H1 (cell line): ENCODE results near the gene TFF2. TPM values are rescaled to one million over a fixed set of nuclear protein-coding genes. Genes with fewer than 3 reads are reported as not detected.

Experiments used
- SAP30 ChIP-seq: fragments of 300-600 bp; sonication (generic); IDR thresholded peaks from 2 replicates; pipeline ENCODE4 v1.7.1; 2012; ENCODE audit warnings: low read length, moderate library complexity, mild to moderate bottlenecking, inconsistent platforms; ENCODE audit not compliant: insufficient read depth, insufficient replicate concordance
- SIX5 ChIP-seq: IDR thresholded peaks from 2 replicates; pipeline ENCODE4 v1.6.1; 2011; ENCODE audit warnings: mild to moderate bottlenecking, low read depth, low read length
- SP4 ChIP-seq: IDR thresholded peaks from 2 replicates; pipeline ENCODE4 v1.6.1; 2012; ENCODE audit warnings: low read length, inconsistent platforms
- SRF ChIP-seq: IDR thresholded peaks from 2 replicates; pipeline ENCODE4 v1.6.1; 2011; ENCODE audit warnings: mild to moderate bottlenecking, low read depth, low read length, moderate library complexity
- TAF7 ChIP-seq: optimal IDR thresholded peaks from 2 replicates; pipeline ENCODE3; 2011; ENCODE audit warnings: low read depth, mild to moderate bottlenecking, inconsistent platforms, low read length, moderate library complexity, borderline replicate concordance
- TBP ChIP-seq: IDR thresholded peaks from 2 replicates; pipeline ENCODE4 v1.6.1; 2011; ENCODE audit warnings: low read depth, low read length, improper control_type of control experiment
- polyA plus RNA-seq, 7 experiments: library from polyadenylated mRNA; depleted of rRNA in 3 of 7; stranded (reverse) in 5 of 7; unstranded in 2 of 7; fragments of >200 nt in 5 of 7; fragments of 200-250 nt in 2 of 7; gene quantifications; 1 replicate in 5 of 7; 2 replicates in 1 of 7; 4 replicates in 1 of 7; pipeline versions ENCODE4 v1.2.1 to v1.2.3, GENCODE V29; 2011 to 2013; ENCODE audit warnings: missing spikeins in 2 of 7, mixed read lengths in 2 of 7
- total RNA-seq: library from RNA; stranded (reverse); fragmentation: NEBNext Ultra II Directional; extraction: Animal tissue kit (Norgen Biotek cat#: 25700); gene quantifications from 2 replicates; pipeline ENCODE4 v1.2.1, GENCODE V29; 2021
- TF ChIP-seq, protein P1 (sequence below), 3 experiments: IDR thresholded peaks; 1 replicate in 2 of 3; 2 replicates in 1 of 3; pipeline versions ENCODE4 v1.5.1 to v1.6.1; 2011; ENCODE audit warnings: low read length in 3 of 3, mild to moderate bottlenecking in 3 of 3, inconsistent platforms in 2 of 3, low read depth in 1 of 3, moderate library complexity in 1 of 3; ENCODE audit not compliant: insufficient read depth in 1 of 3; ENCODE audit errors: control extremely low read depth in 1 of 3

The TFF2 gene
- total and polyA plus RNA-seq, 2 of the 8 experiments (the other 6 are each of a cell fraction or from before 2014, with no cell fraction given), result not detected

DNA sequence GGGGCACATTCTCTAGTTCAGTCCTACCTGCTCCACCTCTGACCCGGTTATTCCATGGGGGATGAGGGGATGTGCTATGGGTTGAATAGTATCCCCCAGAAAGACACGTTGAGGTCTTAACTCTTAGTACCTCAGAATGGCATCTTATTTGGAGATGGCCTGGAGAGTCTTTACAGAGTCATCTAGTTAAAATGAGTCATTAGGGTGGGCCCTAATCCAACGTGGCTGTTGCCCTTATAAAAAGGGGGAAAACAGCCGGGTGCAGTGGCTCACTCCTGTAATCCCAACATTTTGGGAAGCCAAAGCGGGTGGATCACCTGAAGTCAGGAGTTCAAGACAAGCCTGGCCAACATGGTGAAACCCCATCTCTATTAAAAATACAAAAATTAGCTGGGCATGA, 39.4 kb upstream of the TFF2 start (continued):
- TF ChIP-seq, protein P1, sequence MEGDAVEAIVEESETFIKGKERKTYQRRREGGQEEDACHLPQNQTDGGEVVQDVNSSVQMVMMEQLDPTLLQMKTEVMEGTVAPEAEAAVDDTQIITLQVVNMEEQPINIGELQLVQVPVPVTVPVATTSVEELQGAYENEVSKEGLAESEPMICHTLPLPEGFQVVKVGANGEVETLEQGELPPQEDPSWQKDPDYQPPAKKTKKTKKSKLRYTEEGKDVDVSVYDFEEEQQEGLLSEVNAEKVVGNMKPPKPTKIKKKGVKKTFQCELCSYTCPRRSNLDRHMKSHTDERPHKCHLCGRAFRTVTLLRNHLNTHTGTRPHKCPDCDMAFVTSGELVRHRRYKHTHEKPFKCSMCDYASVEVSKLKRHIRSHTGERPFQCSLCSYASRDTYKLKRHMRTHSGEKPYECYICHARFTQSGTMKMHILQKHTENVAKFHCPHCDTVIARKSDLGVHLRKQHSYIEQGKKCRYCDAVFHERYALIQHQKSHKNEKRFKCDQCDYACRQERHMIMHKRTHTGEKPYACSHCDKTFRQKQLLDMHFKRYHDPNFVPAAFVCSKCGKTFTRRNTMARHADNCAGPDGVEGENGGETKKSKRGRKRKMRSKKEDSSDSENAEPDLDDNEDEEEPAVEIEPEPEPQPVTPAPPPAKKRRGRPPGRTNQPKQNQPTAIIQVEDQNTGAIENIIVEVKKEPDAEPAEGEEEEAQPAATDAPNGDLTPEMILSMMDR (IDR thresholded peaks at IDR 0.05; ENCODE audit: control extremely low read depth in 1 of 3, insufficient read depth in 1 of 3, low read depth in 1 of 3, low read length in 3 of 3), result no peak
- TF ChIP-seq TBP (no peak), SP4 (no peak), SRF (no peak), TAF7 (no peak), SIX5 (no peak), SAP30 (no peak)
- TF ChIP-seq, all 59 proteins: peak for 0
